Activated CD4-positive, alpha-beta T cell treated with anti-CD3 and anti-CD28 coated beads, Interleukin-2, amount 10 ng/mL, durations not matched to agents 24 days and 14 days (primary cell): Measurements from ENCODE around the gene TXNIP. TPM values are rescaled to one million over a fixed set of nuclear protein-coding genes. Genes with fewer than 3 reads are reported as not detected.

Experiments
- DNase-seq: peaks from one replicate; pipeline ENCODE4 v3.0.0; 2022
- H3K27ac Mint-ChIP-seq: one replicate; pipeline ENCODE4 v1.8.0; 2022; ENCODE audit warnings: mild to moderate bottlenecking, mixed read lengths
- H3K27me3 Mint-ChIP-seq: one replicate; pipeline ENCODE4 v1.8.0; 2022; ENCODE audit warnings: mixed read lengths
- H3K36me3 Mint-ChIP-seq: one replicate; pipeline ENCODE4 v1.8.0; 2022; ENCODE audit warnings: low read depth, mild to moderate bottlenecking, mixed read lengths
- H3K4me1 Mint-ChIP-seq: one replicate; pipeline ENCODE4 v1.8.0; 2021; ENCODE audit warnings: mixed read lengths
- H3K4me3 Mint-ChIP-seq: one replicate; pipeline ENCODE4 v1.8.0; 2022; ENCODE audit warnings: mild to moderate bottlenecking, moderate library complexity, mixed read lengths
- H3K9me3 Mint-ChIP-seq: one replicate; pipeline ENCODE4 v1.8.0; 2021; ENCODE audit warnings: mixed read lengths
- intact Hi-C: fragments of 100-400 bp; cut with micrococcal nuclease; formaldehyde crosslinking; loops from one replicate; pipeline ENCODE4 v1.15.1; 2023
- total RNA-seq: library from RNA; stranded (reverse); gene quantifications from 2 replicates; pipeline ENCODE4 v1.2.3, GENCODE V29; 2022

TXNIP gene
- total RNA-seq, 1 donor from 2014 or later: 85.2 TPM

DNA sequence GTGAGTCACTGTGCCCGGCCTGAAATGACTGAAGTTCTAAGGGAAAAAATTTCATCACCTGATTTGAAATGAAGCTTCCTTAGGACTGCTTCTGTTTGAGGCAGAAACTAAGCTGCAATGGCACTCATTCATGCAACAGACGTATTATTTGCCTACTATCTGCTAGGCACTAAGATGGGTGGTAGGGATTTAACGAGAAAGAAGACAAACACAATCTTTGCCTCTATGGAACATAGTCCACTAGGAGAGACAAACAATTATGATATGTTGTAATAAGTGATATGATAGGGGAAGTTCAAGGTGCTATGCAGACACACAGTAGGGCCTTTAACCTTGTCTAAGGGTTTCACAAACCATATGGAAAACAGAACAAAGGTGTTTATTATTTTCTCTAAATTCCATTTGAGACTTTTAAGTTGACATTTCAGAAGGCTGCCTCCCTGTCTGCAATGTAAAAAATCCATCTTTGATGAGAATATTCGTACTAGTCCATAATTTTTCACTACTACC is 49.8 kb downstream of the TXNIP start:
- Mint-ChIP-seq H3K4me1 (peaks cover 18% of the 10 kb centered on the region), H3K27me3 (no peaks in the 10 kb centered on the region), H3K27ac (no peak overlapping the region), H3K4me3 (no peak overlapping the region), H3K9me3 (no peaks in the 10 kb centered on the region), H3K36me3 (peaks cover 43% of the 10 kb centered on the region)
- intact Hi-C loops: no loop called here
- no peak for DNase-seq

DNA sequence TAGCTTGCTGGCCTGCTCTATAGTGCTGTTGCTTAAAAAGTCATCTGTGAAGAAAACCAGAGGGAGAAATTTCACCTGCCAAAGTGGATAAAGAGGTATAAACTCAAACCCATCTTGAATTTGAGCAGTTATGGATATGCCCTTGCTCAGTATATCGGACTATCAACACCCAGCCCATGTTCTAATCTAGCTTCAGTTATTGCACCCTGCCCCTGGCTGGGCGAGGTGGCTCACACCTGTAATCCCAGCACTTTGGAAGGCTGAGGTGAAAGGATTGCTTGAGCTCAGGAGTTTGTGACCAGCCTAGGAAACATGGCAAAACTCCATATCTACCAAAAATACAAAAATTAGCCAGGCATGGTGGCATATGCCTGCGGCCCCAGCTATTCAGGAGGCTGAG is 51.8 kb downstream of the TXNIP start:
- Mint-ChIP-seq H3K27me3 (no peaks in the 10 kb centered on the region), H3K4me3 (no peak overlapping the region), H3K27ac (no peak overlapping the region), H3K36me3 (peaks cover 40% of the 10 kb centered on the region), H3K9me3 (no peaks in the 10 kb centered on the region), H3K4me1 (peaks cover 10% of the 10 kb centered on the region)
- no peak for DNase-seq
- intact Hi-C loops: no loop called here

DNA sequence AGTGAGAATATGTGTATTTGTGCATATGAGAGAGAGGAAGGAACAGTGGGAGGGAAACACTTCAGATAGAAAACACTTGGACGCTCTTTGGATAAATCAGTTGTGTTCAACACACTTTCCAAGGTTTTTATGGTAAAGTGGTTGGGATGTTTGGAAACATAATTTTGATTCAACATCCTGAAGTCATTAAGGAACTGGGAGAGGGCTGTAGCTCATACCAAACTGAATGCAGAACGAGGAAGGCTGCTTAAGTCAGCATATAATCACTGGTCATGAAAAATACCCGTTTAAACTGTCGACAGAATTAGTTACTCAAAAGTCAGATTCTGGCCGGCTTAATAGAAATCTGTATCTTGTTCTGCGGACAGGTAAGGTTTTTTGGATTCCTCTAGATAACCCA is 53.5 kb downstream of the TXNIP start:
- Mint-ChIP-seq H3K4me1 (peaks cover 6% of the 10 kb centered on the region), H3K9me3 (no peaks in the 10 kb centered on the region), H3K4me3 (no peak overlapping the region), H3K27me3 (no peaks in the 10 kb centered on the region), H3K27ac (no peak overlapping the region), H3K36me3 (peaks cover 36% of the 10 kb centered on the region)
- intact Hi-C loops: no loop called here
- DNase-seq: no peak

Other genes with a start within 250 kb of the TXNIP start
- 14.1 and 15.5 TPM in 2 replicates for gene RNF115, start 172.5 kb downstream of the TXNIP start, total RNA-seq
- 35.0 and 39.0 TPM in 2 replicates for gene POLR3C, start 172.4 kb downstream of the TXNIP start, total RNA-seq
- gene NUDT17, start 150.9 kb downstream of the TXNIP start, total RNA-seq: 2.5 and 3.4 TPM in 2 replicates
- 19.1 and 20.2 TPM in 2 replicates for gene PIAS3, start 137.5 kb downstream of the TXNIP start, total RNA-seq
- gene ANKRD35, start 110.7 kb downstream of the TXNIP start, total RNA-seq: 0.40 TPM in 2 replicates
- 1.7 and 2.4 TPM in 2 replicates for gene ITGA10, start 86.5 kb downstream of the TXNIP start, total RNA-seq
- 31.7 and 32.2 TPM in 2 replicates for gene PEX11B, start 77.9 kb downstream of the TXNIP start, total RNA-seq
- gene RBM8A, start 69.1 kb downstream of the TXNIP start, total RNA-seq: 326 and 355 TPM in 2 replicates
- 37.8 and 38.4 TPM in 2 replicates for gene LIX1L, start 38.6 kb downstream of the TXNIP start, total RNA-seq
- 4.8 and 5.2 TPM in 2 replicates for gene ANKRD34A, start 32.0 kb downstream of the TXNIP start, total RNA-seq
- 12.1 and 12.6 TPM in 2 replicates for gene POLR3GL, start 31.9 kb downstream of the TXNIP start, total RNA-seq
- not detected in 2 replicates for gene HJV, start 25.2 kb upstream of the TXNIP start, total RNA-seq
- 3.2 TPM in 2 replicates for gene NBPF10, start 148.2 kb upstream of the TXNIP start, total RNA-seq
- 32.5 TPM in 2 replicates for gene NOTCH2NLA, start 232.4 kb upstream of the TXNIP start, total RNA-seq